Vagina (tissue), 2 donors: ENCODE measurements around the gene BTN2A1. TPM values are rescaled to one million over a fixed set of nuclear protein-coding genes. Genes with fewer than 3 reads are reported as not detected.

Experiments
- DNase-seq, 2 donors: peaks; one replicate each; pipeline ENCODE4 v3.0.0-alpha.2; 2017; ENCODE audit errors: extremely low spot score in 2 of 2
- H3K27ac ChIP-seq: fragments of 200-600 bp; sonication (generic); one replicate; pipeline ENCODE4 v1.5.1; 2019
- H3K27me3 ChIP-seq: fragments of 200-600 bp; sonication (generic); one replicate; pipeline ENCODE4 v1.5.1; 2019
- H3K36me3 ChIP-seq, 2 donors: fragments of 200-600 bp; sonication (generic); one replicate each; pipeline ENCODE4 v1.5.1; 2017 to 2019
- H3K4me1 ChIP-seq: fragments of 200-600 bp; sonication (generic); one replicate; pipeline ENCODE4 v1.5.1; 2019
- H3K4me3 ChIP-seq, 2 donors: fragments of 200-600 bp; sonication (generic); 1 replicate in 1 of 2; 2 replicates in 1 of 2; pipeline ENCODE4 v1.5.1; 2016 to 2019
- H3K9me3 ChIP-seq: fragments of 200-600 bp; sonication (generic); one replicate; pipeline ENCODE4 v1.5.1; 2019
- CTCF ChIP-seq, 3 experiments: fragments of 450-650 bp in 2 of 3; fragments of 200-600 bp in 1 of 3; sonication (generic) in 1 of 3; IDR thresholded peaks; one replicate each; pipeline ENCODE4 v1.5.1; 2017 to 2019; ENCODE audit warnings: antibody characterized with exemption in 3 of 3, mild to moderate bottlenecking in 2 of 3, moderate library complexity in 2 of 3
- POLR2A ChIP-seq, 2 donors: fragments of 450-650 bp; IDR thresholded peaks; one replicate each; pipeline ENCODE4 v1.6.1; 2017; ENCODE audit warnings: antibody characterized with exemption in 2 of 2, mild to moderate bottlenecking in 2 of 2, moderate library complexity in 2 of 2
- POLR2AphosphoS5 ChIP-seq, 2 donors: sonication (generic); formaldehyde crosslinking; IDR thresholded peaks; one replicate each; pipeline ENCODE4 v1.9.0; 2017; ENCODE audit warnings: antibody characterized with exemption in 2 of 2, mild to moderate bottlenecking in 2 of 2, low read depth in 1 of 2; ENCODE audit not compliant: insufficient read depth in 1 of 2
- intact Hi-C: fragments of 100-400 bp; cut with DNase I; formaldehyde crosslinking; loops from one replicate; pipeline ENCODE4 v1.15.1; 2023
- total RNA-seq: library from RNA; depleted of rRNA; stranded (reverse); fragments of >200 nt; gene quantifications from one replicate; pipeline ENCODE4 v1.2.3, GENCODE V29; 2016

BTN2A1 gene
- total RNA-seq, 1 donor from 2014 or later = 18.4 TPM

- Histone ChIP-seq H3K27me3 (no peaks in the 10 kb centered on the region), H3K4me1 (no peaks in the 10 kb centered on the region), H3K27ac (no peak overlapping the region), H3K4me3 (no peak overlapping the region), H3K36me3 (no peaks in the 10 kb centered on the region), H3K9me3 (no peaks in the 10 kb centered on the region)
- TF ChIP-seq CTCF (IDR thresholded peaks at IDR 0.05) = no peak
- TF ChIP-seq POLR2A (IDR thresholded peaks at IDR 0.05) = no peak
- TF ChIP-seq POLR2AphosphoS5 (IDR thresholded peaks at IDR 0.05; ENCODE audit: insufficient read depth in 1 of 2, low read depth in 1 of 2) = no peak
- DNase-seq = no peak
- intact Hi-C loops = no loop called here
Observed at GRCh38 chr6:26494117-26494516, 36.4 kb downstream of the BTN2A1 start.

- TF ChIP-seq CTCF (IDR thresholded peaks at IDR 0.05) = no peak
- TF ChIP-seq POLR2AphosphoS5 (IDR thresholded peaks at IDR 0.05; ENCODE audit: insufficient read depth in 1 of 2, low read depth in 1 of 2) = no peak
- no peak for TF ChIP-seq POLR2A (IDR thresholded peaks at IDR 0.05)
- Histone ChIP-seq H3K4me1 (no peaks in the 10 kb centered on the region), H3K9me3 (no peaks in the 10 kb centered on the region), H3K27me3 (no peaks in the 10 kb centered on the region), H3K36me3 (no peaks in the 10 kb centered on the region), H3K4me3 (no peak overlapping the region), H3K27ac (no peak overlapping the region)
- DNase-seq = no peak
- intact Hi-C loops = no loop called here
Observed at GRCh38 chr6:26495281-26495680, 37.5 kb downstream of the BTN2A1 start.

GRCh38 chr6:26497610-26498009, 39.9 kb downstream of the BTN2A1 start:
- Histone ChIP-seq H3K9me3 (no peaks in the 10 kb centered on the region), H3K4me1 (peaks cover 8% of the 10 kb centered on the region), H3K27me3 (no peaks in the 10 kb centered on the region), H3K4me3 (no peak overlapping the region), H3K36me3 (no peaks in the 10 kb centered on the region), H3K27ac (no peak overlapping the region)
- DNase-seq = no peak
- TF ChIP-seq CTCF (IDR thresholded peaks at IDR 0.05) (no peak), POLR2AphosphoS5 (IDR thresholded peaks at IDR 0.05; ENCODE audit: insufficient read depth in 1 of 2, low read depth in 1 of 2) (no peak), POLR2A (IDR thresholded peaks at IDR 0.05) (no peak)
- intact Hi-C loops = no loop called here

- no peak for TF ChIP-seq CTCF (IDR thresholded peaks at IDR 0.05)
- intact Hi-C loops = no loop called here
- Histone ChIP-seq H3K4me1 (peaks cover 8% of the 10 kb centered on the region), H3K4me3 (peak within 1 kb of the TSS in 1 of 2 donors; percentile 20), H3K27ac (no peak within 1 kb of the TSS), H3K9me3 (no peaks in the 10 kb centered on the region), H3K36me3 (no peaks in the 10 kb centered on the region), H3K27me3 (no peaks in the 10 kb centered on the region)
- DNase-seq = no peak
Observed at GRCh38 chr6:26500102-26500501, 42.3 kb downstream of the BTN2A1 start, which contains the start of gene BTN1A1. BTN1A1 (plus strand) TSS chr6:26500303; CDS start chr6:26501287, 984 bp downstream.

- Histone ChIP-seq H3K27me3 (no peaks in the 10 kb centered on the region), H3K4me3 (peak overlapping the region; percentile 20), H3K36me3 (no peaks in the 10 kb centered on the region), H3K9me3 (no peaks in the 10 kb centered on the region), H3K4me1 (peaks cover 8% of the 10 kb centered on the region), H3K27ac (no peak overlapping the region)
- TF ChIP-seq POLR2A (IDR thresholded peaks at IDR 0.05) (no peak), CTCF (IDR thresholded peaks at IDR 0.05) (no peak), POLR2AphosphoS5 (IDR thresholded peaks at IDR 0.05; ENCODE audit: insufficient read depth in 1 of 2, low read depth in 1 of 2) (peak in 1 of 2 donors; percentile 23)
- DNase-seq = no peak
- intact Hi-C loops = no loop called here
Observed at GRCh38 chr6:26501482-26501986, 43.8 kb downstream of the BTN2A1 start.
